NCI-H226 (cell line): Measurements from ENCODE around the gene USF1.
A peak's percentile ranks its signal among the peaks of the same experiment; 100 is the strongest.
"Not testable (repeated sequence)": the region's sequence is repeated elsewhere in the genome, so short reads cannot be mapped to it uniquely, and the experiment has no call there.

Experiments
- DNase-seq: peaks from one replicate; pipeline ENCODE4 v3.0.0-alpha.2; 2015

The USF1 gene

DNA sequence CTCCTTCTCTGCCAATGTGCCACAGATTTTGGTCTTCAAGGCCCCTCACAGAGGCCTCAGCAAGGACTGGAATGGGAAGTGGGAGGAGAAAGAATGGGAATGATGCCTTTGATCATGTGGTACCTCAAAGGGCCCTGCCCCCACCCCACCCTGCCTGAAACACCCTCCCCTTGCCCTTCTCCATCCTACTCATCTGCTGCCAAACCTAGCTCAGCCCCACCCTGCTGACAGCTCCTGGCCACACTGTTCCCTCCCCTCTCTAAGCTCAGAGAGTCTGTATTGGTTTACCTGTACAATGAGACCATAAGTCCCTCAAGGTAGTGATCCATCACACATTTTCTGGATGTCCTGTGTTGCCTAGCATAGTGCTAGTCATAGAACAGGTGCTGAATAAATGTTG, 30.6 kb upstream of the USF1 start:
- no peak for DNase-seq

DNA sequence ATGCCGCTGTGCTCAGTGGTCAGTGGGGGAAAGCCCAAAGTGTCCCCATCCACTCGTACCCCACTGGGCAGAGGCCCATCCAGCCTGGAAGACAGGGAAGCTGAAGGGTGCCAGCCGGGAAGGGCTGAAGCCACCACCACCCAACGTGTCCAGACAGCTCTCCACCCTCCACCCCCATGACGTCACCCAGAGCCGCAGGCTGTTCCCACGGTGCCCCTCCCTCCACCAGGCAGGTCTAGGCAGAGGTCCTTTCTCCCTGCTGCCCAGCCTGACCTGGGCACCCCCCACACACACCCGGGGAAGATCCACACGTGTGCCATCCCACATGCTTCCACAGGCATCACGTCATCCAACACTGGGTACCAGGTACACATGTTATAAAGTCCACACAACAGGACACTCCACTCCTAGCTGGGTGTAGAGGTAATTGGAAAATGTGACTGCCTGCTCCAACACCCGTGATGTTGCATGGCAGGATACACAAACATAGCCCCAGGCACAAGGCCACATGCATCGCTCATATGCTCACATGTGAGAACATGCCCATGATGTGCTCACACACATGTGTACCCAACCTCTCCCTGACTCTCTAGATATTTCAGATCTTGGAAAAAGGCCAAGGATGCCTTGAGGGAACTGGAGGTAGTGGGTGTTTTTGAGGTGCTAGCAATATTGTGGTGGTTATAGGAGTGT, 29.0 kb upstream of the USF1 start:
- DNase-seq, result no peak

DNA sequence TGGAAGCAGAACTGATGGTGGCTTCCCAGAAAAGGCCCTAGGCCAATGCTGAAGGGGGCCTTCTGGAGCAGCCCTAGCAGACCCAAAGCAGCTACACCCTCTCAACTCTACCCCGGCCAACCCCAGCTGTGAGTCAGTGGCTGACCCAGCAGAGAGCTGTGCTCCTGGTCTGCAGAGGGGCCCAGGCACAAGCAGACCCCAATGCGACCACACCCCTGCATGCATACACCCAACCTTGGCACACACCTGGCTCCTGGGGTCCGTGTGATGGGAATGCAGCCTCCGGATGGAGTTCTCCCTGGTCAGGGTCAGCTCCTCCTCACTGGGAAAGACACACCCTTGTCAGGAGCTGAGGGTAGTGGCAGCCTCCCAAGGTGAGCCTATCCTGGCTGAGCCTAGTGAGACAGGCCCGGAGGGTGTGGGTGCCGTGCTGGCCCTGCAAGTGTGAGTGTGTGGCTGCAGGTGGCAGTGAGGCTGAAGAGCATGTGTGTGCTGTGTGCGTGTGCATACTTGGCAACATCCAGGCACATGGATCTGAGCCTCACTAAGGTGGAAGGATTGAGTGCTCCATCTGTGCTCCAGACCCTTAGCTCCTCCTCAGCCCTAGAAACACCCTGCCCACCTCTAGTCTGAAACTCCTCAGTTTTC, 27.8 kb upstream of the USF1 start:
- no peak for DNase-seq

DNA sequence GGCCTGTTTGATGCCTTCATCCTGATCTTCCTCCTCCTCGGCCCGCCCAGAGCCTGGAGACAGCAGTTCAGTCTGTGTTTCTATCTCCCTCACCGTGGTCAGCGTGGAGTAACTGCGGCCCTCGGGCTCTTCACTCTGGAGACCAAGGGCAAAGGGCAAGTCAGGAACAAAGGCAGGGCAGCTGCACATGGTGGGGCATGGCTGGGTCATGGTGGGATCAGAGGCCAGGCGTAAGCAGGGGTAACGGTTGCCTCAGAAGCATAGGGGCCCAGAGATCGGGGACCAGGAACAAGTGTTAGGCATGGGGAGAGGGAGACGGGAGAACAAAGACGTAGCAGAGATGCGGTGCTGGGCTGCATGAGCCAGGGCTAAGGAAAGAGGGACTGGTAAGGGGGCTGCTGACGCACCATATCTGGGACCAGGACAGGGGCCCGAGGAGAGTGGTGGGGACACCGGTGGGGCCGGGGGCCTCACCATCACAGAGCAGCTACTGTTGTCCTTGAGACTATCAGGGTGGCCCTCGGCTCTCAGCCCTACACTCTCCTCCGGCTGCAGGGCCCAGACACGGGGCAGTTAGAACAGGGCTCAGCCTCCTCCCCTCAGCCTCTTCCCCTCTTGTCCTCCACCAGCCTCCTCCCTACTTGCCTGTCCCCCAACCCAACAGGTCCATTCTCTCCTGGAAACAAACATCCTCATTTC, 27.1 kb upstream of the USF1 start:
- DNase-seq, result no peak

DNA sequence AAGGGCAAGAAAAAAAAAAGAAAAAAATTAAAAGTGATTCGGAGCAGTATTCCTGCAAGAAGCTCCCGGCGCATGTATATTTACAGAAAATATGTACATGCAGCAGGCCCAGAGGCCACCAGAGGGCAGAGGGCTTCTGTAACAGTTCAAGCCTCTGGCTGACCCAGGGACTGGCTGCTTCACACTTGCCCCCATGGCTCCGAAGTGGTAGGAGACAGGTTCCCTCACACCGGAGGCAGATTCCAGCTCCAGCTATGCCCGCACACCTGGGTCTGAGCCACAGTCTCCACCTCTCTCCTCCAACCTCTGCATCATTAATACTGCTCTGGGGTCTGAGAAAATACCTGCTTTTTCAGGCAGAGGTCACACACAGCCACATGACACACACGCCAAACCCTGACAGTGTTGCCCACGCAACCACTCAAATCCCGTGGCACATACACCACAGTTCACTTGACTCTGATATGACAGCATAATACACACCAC, 26.2 kb upstream of the USF1 start:
- peak; percentile 27 for DNase-seq

DNA sequence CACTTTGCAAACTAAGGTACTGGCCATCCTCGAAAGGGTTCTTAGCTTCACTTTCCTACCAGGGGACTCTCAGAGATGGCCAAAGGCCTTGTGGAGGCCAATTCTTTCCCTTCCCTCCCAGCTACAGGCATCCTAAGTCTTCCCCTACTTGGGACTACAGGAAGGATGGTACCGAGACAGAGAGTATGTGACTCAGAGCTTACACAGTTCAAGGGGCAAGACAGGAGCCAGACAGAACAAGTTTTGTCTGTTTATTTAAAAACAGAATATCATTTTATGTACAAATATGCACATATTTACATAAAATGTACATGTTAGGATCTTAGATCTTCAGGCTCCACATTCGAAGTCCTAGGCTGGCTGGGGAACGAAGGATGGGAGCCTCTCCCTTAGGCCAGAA, 25.0 kb upstream of the USF1 start:
- DNase-seq, result no peak

DNA sequence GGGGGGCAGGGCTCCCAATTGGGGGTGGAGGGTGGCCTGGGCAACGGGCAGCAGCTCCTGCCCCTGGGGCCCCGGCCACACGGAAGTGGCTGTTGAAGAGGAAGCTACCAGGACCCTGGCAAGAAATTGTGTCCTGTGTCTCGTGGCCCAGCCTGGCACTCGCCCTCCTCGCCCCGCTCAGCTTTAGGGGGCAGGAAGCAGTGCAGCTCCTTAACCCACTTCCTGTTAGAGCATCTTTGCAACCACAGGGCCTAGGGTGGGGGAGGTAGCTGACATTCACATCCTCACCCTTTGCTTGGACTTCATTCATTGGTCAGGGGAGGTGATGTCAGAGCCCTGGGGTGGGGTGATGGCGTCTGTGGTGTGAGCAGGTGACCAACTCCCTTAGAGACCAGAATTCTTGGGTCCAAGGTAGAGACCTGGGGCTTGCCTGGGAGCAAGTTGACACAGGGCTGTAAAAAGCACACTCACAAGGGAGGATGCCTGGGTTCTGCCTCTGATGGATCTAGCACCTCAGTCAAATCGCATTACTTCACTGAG, 24.0 kb upstream of the USF1 start, which contains the start of gene ARHGAP30:
ARHGAP30 (minus strand) TSS at position 161 of the 540 bp plus-strand sequence. CDS start 267 bp downstream, outside the sequence.
- DNase-seq, result peak; percentile 44

DNA sequence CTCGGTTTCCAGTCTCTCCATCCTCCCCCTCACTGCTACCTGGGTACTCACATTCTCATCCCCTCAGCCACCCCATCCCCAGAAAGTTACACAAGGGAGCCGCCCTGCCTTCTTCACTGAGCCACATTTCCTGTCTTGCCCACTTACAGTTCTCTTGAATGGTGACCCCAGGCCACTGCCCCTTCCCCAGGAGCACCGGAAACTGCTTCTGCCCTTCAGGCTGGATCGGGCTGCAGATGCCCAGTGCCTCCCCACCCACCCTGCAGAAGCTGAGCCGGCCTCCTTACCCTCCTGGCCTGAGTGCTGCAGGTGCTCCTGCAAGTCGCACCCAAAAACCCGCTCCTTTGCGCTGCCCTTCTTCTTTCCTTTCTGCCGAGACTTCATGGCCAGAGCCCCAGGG, 23.5 kb upstream of the USF1 start:
- DNase-seq, result no peak

DNA sequence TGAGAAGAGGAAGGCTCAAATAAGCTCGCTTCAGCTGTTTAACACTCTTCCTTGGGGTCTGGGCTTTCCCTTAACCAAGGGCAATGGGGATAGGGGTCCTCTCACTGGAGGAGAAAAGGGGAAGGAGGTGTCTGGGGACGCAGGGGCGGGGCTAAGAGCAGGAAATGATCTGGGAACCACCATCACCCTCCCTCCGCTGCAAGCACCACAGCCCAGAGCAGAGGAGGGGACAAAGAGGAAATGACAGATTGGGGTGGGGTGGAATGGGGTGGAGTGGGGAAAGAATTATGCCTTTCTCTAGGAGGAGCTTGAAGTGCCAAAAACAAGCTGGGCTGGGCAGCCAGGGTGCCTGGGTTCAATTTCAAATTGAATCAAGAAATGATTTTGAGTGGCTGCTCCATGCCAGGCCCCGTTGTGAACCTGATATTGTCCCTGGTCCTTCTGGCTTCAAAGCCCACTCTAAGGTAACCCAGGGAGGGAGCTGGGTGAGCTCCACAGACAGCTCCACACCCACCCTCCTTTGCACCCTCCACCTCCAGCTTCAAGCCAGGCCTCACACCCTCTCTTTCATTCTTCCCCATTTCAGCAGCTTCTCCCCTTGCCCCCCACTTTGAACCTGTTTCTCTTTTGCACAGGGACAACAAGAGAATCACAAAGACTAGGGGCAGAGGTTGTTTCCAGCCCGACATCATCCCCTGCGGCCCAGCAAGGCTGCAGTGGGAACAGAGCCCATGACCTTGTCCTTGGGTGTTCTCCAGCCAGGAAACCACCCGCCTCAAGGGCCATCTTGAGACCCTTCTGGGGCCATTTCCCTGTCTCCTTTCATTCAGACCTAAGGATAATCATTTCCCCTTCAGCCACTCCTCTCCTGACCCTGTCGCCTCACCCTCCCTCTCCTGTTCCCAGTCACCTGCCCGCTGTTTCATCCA, 22.8 kb upstream of the USF1 start:
- DNase-seq, result no peak

DNA sequence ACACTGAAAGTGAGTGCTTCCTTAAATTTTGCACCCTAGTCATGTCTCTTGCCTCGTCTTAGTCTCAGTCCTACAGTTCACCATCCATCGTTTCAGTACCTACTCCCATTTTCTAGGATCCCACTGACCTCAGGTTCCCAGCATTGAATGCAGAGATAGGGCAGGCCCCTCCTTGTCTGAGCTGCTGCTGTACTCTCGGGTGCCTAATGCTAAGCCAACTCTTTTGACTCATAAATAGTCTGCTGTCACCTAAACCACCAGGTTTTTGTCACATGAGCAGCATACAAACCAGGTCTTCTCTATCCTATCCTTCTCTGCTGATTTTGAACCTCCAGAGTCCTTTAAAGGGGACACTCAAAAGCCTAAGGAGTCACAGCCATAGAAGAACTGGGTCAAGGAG, 20.9 kb upstream of the USF1 start:
- DNase-seq, result no peak

- DNase-seq, result not testable (repeated sequence)
Observed at GRCh38 chr1:161065681-161066080, 19.9 kb upstream of the USF1 start.

GRCh38 chr1:161063936-161064335, 18.2 kb upstream of the USF1 start:
- DNase-seq, result not testable (repeated sequence)

GRCh38 chr1:161061419-161061818, 15.6 kb upstream of the USF1 start:
- no peak for DNase-seq

- no peak for DNase-seq
Observed at GRCh38 chr1:161059293-161059692, 13.5 kb upstream of the USF1 start.

GRCh38 chr1:161054805-161055204, 9.0 kb upstream of the USF1 start:
- DNase-seq, result no peak

DNA sequence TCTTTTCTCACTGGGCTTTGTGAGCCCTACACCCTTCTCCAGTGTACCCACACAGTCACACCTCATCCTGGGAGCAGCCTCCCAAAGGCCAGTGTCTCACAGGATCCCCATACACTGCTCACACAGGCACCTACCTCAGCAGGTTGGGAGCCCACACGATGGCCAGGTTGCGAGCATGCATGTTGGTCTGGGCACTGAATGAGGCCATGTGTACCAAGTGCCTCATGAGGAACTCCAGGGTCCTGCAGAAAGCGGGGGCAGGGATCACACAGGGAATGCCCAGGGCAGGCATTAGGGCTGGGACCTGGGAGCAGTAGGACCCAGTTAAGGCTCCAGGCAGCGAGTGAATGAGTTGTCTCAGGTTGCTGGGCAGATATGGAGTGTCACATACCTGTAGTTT, 8.5 kb upstream of the USF1 start:
- DNase-seq, result no peak

GRCh38 chr1:161052899-161053298, 7.1 kb upstream of the USF1 start:
- DNase-seq, result no peak

GRCh38 chr1:161051219-161051618, 5.4 kb upstream of the USF1 start:
- DNase-seq, result no peak

GRCh38 chr1:161048949-161049722, 3.4 kb upstream of the USF1 start:
- DNase-seq, result no peak

DNA sequence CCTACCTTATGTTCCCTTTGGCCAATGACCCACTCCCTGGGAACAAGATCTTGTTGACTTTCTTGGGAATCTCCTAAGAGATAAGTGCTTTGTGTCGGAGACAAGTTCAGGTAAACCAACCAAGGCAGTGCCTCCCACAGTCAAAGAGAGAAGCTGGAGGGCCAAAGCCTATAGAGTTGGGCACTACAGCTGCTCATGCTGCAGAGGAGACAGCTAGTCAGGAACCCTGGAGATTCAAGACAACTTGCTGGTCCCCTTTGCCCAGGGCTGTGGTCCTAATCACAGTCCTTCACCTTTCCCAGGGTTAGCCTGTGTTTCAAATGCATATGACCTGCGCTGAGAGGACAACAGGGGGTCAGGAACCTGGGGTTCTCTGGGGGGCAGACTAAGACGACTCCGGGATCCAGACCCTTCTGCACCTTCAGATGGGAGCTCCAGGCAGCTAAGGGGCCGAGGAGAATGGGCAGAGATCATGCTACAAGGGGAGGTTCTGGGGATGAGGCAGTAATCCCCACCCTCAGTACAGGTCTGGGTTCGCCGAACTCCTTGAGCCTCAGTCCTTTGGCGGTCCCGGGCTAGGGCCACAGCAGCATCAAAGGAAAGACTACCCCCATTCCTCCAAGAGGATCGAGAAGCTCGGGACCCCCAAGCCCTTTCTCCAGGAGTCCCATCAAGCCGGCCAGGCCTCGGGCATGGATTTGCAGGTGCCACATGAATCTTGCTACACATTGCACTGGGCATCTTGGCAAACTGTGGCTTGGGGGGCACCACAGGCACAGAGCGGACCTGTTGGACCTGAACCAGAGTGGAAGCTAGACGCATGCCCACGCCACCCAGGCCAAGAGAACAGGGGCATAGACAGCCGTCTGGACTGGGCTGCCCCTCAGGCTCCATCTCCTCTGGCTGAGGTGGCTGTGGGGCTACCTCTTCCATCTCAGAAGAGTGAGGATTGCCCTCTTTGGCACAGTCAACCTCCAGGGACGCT, 2.0 kb upstream of the USF1 start:
- no peak for DNase-seq
